ENCODE measurements around the gene ANKRD49.

The ANKRD49 gene

DNA sequence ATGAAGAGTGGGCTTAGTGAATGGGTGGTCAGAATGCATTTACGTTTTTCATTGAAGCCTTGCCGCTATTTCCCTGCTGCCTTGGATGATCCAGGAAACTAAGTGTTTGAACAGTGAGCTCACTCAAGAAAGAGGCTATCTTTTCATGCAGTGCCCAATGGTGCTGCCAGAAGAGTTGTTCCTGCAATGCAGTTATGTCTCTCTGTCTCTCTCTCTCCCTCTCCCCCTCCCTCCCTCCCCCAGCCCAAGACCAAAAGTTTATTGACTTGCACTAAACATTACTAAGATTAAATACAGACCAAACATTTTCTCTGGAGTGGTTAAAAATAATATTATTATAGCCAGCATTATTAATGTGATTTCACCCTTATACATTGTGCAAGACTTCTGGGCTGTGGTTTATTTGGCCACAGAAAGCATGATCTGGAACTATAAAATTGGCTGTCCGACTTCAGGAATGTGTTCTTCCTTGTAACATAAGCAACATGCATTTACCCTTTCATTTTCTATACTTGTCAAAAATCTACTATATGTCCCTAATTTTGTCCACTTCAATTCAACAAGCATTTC is 43.3 kb downstream of the ANKRD49 start:
- DNase-seq (ENCODE audit: low read depth, low spot score): no peak
- H3K27ac ChIP-seq: peak overlapping the region; percentile 32

DNA sequence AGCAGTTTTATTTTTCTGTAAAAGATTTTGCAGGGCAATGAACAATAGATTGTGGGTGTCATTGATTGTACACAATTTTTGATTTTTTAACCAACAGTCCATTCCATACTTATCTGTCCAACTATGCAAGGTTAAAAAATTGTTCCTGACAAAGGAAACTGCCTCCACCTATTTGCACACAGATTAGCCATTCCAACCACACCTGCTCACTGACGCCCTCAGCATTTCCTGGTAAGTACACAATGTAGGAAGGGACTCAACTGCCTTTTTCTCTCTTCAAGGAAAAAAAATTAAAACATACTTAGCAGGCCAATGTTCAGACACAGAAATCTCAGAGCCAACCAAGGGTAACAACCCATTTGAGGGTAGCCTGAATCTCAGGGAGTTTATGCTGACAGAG is 45.6 kb downstream of the ANKRD49 start:
- peak overlapping the region; percentile 53 for H3K27ac ChIP-seq
- no peak for DNase-seq (ENCODE audit: low read depth, low spot score)

GRCh38 chr11:94543695-94544645 is 50.2 kb downstream of the ANKRD49 start, which contains the start of gene FUT4:
Gene FUT4 (plus strand): TSS chr11:94543921. CDS start chr11:94544134, 213 bp downstream.
- DNase-seq (ENCODE audit: low read depth, low spot score): no peak
- peak within 1 kb of the TSS; percentile 78 for H3K27ac ChIP-seq

- no peak for DNase-seq (ENCODE audit: low read depth, low spot score)
- H3K27ac ChIP-seq: peak overlapping the region; percentile 78
Observed at GRCh38 chr11:94544646-94545263, 51.0 kb downstream of the ANKRD49 start.

GRCh38 chr11:94545264-94546161 is 51.7 kb downstream of the ANKRD49 start:
- DNase-seq (ENCODE audit: low read depth, low spot score): no peak
- H3K27ac ChIP-seq: no peak overlapping the region

DNA sequence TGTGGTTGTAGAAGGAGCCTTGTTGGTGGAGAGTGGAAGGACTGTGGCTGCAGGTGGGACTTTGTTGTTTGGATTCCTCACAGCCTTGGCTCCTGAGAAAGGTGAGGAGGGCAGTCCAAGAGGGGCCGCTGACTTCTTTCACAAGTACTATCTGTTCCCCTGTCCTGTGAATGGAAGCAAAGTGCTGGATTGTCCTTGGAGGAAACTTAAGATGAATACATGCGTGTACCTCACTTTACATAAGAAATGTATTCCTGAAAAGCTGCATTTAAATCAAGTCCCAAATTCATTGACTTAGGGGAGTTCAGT is 52.3 kb downstream of the ANKRD49 start:
- no peak overlapping the region for H3K27ac ChIP-seq
- DNase-seq (ENCODE audit: low read depth, low spot score): no peak

DNA sequence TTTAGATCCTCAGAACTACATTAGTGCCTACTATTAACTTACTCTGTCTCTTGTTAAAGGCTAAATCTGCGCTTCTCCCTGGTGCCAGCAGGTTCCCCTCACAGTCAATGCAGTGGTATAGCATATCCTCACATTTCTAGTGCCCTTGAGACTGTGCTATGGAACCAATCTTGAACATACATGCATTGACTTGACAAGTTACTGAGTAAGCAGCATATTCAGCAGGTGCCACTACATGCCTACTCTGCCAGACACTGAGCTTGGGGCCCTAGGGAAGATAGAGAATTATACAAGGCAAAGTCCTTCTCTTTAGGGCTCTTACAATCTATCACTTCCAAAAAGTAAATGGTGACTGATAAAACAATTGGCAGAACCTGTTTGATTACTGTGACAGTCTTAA is 53.1 kb downstream of the ANKRD49 start:
- DNase-seq (ENCODE audit: low read depth, low spot score): no peak
- no peak overlapping the region for H3K27ac ChIP-seq

- DNase-seq (ENCODE audit: low read depth, low spot score): no peak
Observed at GRCh38 chr11:94549146-94549545, 55.4 kb downstream of the ANKRD49 start.

More at GRCh38 chr11:94549146-94549545, 55.4 kb downstream of the ANKRD49 start:
- no peak overlapping the region for H3K27ac ChIP-seq

Data from epithelial cell of prostate (primary cell).